ENCODE measurements around the gene AOC2.
"Not testable (repeated sequence)": the region's sequence is repeated elsewhere in the genome, so short reads cannot be mapped to it uniquely, and the experiment has no call there.

The AOC2 gene

DNA sequence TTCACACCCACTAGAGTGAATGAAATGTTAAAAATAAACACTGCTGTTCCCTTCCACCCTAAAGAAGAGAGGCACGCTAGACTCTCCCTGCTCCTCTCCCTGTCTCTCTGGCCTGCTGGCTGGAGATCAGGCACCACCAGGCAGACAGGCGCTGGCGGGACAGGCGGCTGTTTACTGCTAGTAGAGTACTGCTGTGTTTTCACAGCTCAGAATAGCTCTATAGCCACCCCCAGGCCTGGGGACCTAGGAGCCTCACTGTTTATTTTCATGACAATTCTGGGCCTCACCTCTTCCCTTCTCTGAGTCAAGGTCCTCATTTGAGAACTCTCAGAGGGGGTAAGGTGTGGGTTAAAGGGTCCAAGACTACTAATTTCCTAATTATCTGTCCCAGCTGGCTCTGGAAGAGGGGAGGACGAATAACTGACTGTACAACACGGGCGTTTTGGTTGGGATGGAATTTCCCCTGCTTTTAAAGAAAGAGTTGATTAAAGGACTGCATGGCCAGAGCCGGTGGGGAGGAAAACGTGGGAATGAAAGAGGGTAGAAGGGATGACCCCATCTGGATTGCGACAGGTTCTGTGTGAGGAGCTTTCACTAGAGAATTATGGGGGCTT, 47.3 kb downstream of the AOC2 start:
- no peak for DNase-seq (ENCODE audit: low spot score in 2 of 2)
- H3K27me3 ChIP-seq (ENCODE audit: low read depth) = no peaks in the 10 kb centered on the region; the same call in 1 of the 2 replicates
- in situ Hi-C loops (cut with MboI; ENCODE audit: low sequenced_read_pairs) = no loop called here
- no peaks in the 10 kb centered on the region for H3K36me3 ChIP-seq (replicated peaks)
- H3K4me1 ChIP-seq = no peaks in the 10 kb centered on the region
- H3K4me3 ChIP-seq = no peak overlapping the region
- H3K9me3 ChIP-seq = no peaks in the 10 kb centered on the region

DNA sequence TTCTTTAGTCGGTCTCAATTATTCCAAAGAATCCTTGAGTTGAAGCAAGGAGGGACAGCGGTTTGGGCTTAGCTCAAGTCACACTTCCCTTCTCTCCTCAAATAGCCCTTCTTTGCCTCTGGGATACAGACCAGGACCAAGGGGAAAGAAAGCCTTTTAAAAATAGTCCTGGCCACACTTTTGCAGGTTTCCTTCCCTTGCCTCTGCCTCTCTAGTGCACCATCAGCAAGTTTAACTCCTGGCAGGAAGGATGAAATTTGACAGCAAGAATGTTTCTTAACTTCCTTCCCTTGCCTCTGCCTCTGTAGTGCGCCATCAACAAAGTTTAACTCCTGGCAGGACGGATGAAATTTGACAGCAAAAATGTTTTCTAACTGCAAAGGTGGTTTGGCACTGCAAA, 49.0 kb downstream of the AOC2 start:
- Histone ChIP-seq H3K36me3 (replicated peaks) (no peaks in the 10 kb centered on the region), H3K4me3 (no peak overlapping the region), H3K4me1 (no peaks in the 10 kb centered on the region), H3K27me3 (ENCODE audit: low read depth) (no peaks in the 10 kb centered on the region; the same call in 1 of the 2 replicates), H3K9me3 (no peaks in the 10 kb centered on the region)
- DNase-seq (ENCODE audit: low spot score in 2 of 2) = no peak
- in situ Hi-C loops (cut with MboI; ENCODE audit: low sequenced_read_pairs) = no loop called here

DNA sequence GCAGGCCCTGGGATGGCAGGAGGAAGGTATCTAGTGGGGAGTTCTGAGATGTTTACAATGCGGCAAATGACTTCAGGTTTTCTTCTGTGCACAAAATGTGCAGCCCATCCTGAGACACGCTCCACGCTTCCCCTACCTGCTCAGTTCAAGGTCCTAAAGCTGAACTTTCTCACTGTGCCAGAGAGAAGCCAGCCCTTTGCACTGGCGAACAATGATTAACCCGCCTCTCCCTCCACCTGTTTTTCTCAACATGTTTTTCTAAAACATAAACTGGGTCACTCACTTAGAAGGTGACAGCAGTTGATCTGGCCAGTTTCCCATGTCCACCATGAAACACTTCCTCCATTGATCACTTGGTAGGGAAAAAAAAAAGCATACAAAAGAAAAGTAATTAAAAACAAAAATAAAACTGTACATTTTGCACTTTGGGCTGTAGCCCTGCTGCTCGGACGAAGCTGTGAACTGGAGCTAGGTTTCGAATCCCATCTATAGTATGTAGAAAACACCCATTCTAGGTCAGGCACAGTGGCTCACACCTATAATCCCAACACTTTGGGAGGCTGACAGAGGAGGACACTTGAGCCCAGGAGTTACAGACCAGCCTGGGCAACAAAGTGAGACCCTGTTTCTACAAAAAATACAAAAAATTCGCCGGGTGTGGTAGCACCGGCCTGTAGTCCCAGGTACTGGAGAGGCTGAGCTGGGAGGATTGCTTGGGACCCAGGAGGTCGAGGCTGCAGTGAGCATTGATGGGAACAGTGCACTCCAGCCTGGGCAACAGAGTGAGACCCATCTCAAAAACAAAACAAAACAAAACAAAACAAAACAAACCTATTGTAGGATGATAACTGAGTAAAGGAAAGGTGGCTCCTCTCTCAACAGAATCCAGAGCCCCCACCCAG, 50.2 kb downstream of the AOC2 start:
- Histone ChIP-seq H3K4me1 (no peaks in the 10 kb centered on the region), H3K9me3 (no peaks in the 10 kb centered on the region), H3K36me3 (replicated peaks) (no peaks in the 10 kb centered on the region), H3K27me3 (ENCODE audit: low read depth) (no peaks in the 10 kb centered on the region; the same call in 1 of the 2 replicates), H3K4me3 (no peak overlapping the region)
- in situ Hi-C loops (cut with MboI; ENCODE audit: low sequenced_read_pairs) = no loop called here
- DNase-seq (ENCODE audit: low spot score in 2 of 2) = no peak

DNA sequence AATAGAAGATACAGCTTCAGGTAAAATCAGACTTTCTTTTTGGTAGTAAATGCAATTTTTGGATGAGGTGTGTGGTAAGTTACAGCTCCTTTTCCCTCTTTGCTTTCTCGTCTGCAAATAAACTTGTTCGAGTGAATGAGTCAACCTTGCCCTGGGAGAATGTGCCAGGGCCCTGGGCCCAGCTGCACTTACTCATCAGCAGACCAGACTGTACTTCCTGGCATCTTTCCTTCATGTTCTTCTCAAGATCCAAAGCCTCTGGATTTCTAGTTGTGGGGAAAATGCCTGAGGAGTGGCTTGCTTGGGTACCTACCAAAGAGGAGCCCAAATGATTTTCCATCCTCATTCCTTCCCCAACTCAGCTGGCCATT, 50.8 kb downstream of the AOC2 start:
- Histone ChIP-seq H3K4me3 (no peak overlapping the region), H3K36me3 (replicated peaks) (no peaks in the 10 kb centered on the region), H3K27me3 (ENCODE audit: low read depth) (no peaks in the 10 kb centered on the region; the same call in 1 of the 2 replicates), H3K9me3 (no peaks in the 10 kb centered on the region), H3K4me1 (no peaks in the 10 kb centered on the region)
- in situ Hi-C loops (cut with MboI; ENCODE audit: low sequenced_read_pairs) = no loop called here
- DNase-seq (ENCODE audit: low spot score in 2 of 2) = no peak

DNA sequence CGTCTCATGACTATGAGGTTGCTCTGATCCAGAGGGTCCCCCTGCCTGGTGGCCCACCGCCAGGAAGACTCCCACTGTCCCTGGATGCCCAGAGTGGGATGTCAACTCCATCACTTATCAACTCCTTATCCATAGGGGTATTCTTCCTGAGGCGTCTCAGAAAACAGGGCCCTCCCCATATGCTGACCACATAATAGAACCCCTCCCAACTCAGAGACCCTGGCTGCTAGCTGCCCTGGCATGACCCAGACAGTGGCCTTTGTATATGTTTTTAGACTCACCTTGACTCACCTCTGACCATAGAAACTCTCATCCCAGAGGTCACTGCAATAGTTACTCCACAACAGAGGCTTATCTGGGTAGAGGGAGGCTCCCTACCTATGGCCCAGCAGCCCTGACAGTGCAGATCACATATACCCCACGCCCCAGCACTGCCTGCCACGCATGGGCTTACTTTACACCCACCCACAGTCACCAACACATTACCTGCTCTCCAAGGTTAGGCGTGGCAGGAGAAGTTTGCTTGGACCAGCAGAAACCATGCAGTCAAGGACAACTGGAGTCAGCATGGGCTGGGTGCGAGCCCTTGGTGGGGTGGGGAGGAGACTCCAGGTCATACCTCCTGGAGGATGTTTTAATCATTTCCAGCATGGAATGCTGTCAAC, 53.9 kb downstream of the AOC2 start:
- in situ Hi-C loops (cut with MboI; ENCODE audit: low sequenced_read_pairs) = no loop called here
- Histone ChIP-seq H3K9me3 (no peaks in the 10 kb centered on the region), H3K4me1 (no peaks in the 10 kb centered on the region), H3K36me3 (replicated peaks) (no peaks in the 10 kb centered on the region), H3K4me3 (no peak overlapping the region), H3K27me3 (ENCODE audit: low read depth) (no peaks in the 10 kb centered on the region)
- DNase-seq (ENCODE audit: low spot score in 2 of 2) = no peak

DNA sequence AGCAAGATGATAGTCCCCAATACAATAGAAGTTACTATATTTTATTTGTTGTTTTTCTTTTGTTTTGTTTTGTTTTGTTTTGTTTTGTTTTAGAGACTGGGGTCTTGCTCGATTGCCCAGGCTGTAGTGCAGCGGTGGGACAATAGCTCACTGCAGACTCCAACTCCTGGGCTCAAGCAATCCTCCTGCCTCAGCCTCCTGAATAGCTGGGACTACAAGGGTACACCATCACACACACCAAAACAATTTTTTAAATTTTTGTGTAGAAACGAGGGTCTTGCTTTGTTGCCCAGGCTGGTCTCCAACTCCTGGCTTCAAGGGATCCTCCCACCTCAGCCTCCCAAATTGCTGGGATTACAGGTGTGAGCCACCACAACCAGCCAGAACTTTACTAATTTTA, 55.6 kb downstream of the AOC2 start:
- H3K4me3 ChIP-seq; H3K36me3 ChIP-seq (replicated peaks); H3K9me3 ChIP-seq; H3K27me3 ChIP-seq (ENCODE audit: low read depth); in situ Hi-C loops (cut with MboI; ENCODE audit: low sequenced_read_pairs); DNase-seq (ENCODE audit: low spot score in 2 of 2); H3K4me1 ChIP-seq: not testable (repeated sequence)
